ENCODE results near the gene SPTB.

GRCh38 chr14:64860039-64860438 lies 19.7 kb downstream of the SPTB start:
- TF ChIP-seq, protein P1, sequence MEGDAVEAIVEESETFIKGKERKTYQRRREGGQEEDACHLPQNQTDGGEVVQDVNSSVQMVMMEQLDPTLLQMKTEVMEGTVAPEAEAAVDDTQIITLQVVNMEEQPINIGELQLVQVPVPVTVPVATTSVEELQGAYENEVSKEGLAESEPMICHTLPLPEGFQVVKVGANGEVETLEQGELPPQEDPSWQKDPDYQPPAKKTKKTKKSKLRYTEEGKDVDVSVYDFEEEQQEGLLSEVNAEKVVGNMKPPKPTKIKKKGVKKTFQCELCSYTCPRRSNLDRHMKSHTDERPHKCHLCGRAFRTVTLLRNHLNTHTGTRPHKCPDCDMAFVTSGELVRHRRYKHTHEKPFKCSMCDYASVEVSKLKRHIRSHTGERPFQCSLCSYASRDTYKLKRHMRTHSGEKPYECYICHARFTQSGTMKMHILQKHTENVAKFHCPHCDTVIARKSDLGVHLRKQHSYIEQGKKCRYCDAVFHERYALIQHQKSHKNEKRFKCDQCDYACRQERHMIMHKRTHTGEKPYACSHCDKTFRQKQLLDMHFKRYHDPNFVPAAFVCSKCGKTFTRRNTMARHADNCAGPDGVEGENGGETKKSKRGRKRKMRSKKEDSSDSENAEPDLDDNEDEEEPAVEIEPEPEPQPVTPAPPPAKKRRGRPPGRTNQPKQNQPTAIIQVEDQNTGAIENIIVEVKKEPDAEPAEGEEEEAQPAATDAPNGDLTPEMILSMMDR (conservative IDR thresholded peaks at IDR 0.05; ENCODE audit: low read depth, low read length) = no peak
- TF ChIP-seq EZH2phosphoT487 (IDR thresholded peaks at IDR 0.05; ENCODE audit: borderline replicate concordance, low read length) = no peak

All from PC-3 (cell line).